Right renal cortex interstitium (tissue), 3 donors: ENCODE results near the gene RENBP. TPM values are rescaled to one million over a fixed set of nuclear protein-coding genes. Genes with fewer than 3 reads are reported as not detected.

Experiments
- DNase-seq, 3 donors: peaks; one replicate each; pipeline ENCODE4 v3.0.0-alpha.2; 2013; ENCODE audit warnings: low read depth in 3 of 3, low spot score in 2 of 3
- polyA plus RNA-seq, 3 donors: library from polyadenylated mRNA; unstranded; fragments of 120-200 nt; gene quantifications; one replicate each; pipeline ENCODE4 v1.2.1, GENCODE V29; 2013; ENCODE audit not compliant: insufficient read length in 3 of 3

Gene RENBP
- polyA plus RNA-seq, 3 donors = 13.9 to 17.9 (median 17.2) TPM

DNA sequence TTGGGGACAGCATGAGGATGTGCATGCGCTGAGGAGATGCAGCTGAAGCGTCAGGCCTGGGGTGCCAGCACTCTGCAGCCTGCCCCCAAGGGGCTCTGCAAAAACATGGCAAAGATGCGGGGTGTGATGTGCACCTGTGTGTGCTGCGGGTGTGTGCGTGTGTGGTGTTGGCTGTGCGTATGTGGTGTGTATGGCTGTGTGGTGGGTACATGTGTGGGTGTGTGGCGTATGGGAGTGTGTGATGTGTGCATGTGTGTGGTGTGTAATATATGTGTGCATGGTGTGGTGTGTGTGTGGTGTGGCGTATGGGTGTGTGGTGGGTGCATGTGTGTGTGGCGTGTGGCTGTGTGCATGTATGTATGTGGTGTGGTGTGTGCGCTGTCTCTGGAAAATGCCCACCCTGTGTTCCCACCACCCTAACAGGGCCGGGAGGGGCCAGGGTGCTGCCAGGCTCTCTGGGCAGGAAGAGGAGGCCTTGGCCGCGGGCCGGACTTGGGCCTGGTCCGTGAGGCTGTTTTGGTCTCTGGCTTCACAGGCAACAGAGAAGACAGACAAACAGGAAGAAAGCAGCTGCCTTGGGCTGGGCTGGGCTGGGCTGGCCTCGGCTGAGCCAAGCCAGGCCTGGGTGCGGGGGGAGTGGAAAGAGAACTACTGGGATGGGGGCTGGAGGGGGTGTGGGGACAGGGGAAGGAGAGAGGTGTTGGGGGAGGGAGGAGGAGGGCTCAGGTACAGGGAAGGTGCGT is 41.0 kb downstream of the RENBP start:
- no peak for DNase-seq

DNA sequence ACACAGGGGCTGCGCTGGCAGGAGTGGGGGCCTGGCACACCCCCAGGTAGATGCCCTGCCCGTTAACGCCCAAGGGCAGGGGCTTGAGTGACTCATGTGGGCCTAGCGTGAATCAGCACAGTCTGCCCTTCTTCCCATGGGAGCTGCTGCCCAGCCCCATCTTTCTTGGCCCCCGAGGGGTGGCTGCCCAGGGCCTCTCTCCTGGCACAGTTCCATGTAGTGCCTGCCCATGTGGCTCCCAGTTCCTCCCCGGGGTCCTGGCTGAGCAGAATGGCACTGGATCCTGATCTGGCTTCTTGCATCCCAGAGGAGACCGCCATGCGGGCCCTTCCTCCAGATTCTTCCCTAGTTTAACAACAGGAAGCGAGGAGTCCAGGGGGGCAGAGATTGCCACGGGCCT is 42.1 kb downstream of the RENBP start:
- DNase-seq = no peak

DNA sequence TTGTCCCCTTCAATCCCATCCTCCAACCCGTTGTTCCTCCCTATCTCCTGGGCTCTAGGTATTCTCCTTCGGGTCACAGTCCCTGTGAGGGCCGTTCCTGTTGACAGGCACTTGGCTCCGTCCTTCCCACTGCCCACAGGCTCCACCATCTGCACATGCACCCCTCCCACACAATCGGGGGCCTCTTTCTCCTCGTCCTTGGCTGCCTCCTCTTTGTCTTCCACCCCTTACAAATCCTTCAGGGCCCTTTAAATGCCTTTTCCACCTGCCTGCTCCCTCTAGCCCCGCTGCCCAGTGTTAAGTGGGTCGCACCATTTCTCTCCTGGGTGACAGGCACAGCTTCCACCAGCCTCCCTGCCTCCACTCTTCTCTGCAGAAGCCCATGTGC is 42.7 kb downstream of the RENBP start:
- DNase-seq = no peak

DNA sequence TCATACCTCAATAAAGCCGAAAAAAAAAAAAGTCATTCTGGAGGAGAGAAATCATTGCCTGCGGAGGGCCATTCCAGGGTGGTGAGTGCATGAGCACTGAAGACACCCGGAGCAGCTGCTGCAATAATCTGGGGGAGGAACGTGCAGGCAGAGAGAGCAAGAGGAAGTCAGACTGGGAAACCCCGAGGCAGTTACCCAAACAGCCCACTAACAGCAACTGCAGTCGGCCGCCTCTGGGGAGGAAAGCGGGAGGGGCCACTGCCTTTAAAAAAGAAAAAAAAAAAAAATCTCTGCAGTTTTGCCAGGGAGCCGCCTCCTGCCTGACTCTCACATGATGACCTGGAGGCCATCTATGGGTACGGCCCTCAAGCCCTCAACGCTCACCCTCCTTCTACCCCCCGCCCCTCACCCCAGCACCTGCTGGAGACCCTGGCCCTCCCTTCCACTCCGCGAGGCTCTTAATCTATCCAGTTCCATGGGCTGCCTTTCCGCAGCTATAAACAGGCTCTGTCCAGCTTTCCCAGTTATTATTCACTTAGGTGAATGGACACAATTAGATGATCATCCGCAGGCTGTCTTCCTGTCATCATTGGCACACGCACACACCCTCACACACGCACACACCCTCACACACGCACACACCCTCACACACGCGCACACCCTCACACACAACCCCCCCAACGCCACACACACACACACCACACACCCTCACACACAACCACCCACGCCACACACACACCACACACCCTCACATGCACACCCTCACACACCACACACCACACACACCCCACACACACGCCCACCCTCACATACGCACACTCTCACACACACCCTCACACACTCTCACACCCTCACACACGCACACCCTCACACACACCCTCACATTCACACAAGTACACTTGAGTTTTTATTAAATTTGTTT is 43.4 kb downstream of the RENBP start:
- no peak for DNase-seq

DNA sequence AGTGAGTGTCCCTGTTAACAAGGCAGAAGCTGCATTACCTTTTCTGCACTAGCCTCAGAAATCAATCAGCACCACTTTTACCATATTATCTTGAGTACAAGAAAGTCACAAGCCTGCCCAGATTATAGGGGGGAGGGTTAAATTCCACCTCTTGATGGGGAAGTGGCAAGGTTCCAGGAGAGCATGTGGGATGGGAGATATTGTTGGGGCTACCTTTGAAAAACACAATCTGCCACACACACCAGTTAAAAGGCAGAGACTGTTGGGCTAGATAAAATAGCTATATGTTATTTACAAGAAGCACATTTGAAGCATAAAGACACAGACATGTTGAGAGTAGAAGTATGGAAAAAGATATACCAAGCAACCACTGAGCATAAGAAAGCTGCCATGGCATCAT is 46.5 kb downstream of the RENBP start:
- no peak for DNase-seq

DNA sequence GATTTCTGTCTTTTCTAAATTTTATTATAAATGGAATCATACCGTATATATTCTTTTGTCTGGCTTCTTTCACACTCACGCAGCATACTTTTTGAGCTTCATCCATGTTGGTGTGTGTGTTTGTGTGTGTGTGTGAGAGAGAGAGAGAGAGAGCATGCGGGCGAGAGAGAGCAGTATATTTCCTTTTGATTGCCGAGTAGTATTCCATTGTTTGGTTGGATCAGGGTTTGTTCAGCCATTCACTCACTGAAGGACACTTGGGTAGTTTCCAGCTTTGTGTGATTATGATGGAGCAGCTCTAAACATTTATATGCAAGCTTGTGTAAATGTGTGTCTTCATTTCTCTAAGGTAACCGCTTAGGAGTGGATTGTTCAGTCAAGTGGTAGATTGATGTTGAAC is 55.3 kb downstream of the RENBP start:
- DNase-seq = no peak

DNA sequence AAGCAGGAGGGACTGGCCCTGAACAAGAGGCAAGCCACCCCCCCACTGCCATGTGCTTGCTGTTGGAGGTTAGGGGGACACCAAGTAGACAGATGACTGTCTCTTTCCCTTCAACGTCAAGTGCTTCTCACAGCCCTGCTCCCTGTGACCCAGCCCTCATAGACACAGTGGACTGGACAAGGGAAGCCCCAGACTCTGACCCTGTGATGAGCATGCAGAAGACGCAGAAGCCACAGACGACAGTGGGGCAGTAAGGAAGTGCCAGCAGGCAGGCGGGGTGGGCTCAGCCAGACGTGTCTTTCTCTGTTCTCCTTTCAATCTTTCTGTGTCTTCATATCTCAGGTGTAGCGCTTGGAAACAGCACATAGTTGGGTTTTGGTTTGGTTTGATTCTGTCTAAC is 56.1 kb downstream of the RENBP start:
- no peak for DNase-seq

DNA sequence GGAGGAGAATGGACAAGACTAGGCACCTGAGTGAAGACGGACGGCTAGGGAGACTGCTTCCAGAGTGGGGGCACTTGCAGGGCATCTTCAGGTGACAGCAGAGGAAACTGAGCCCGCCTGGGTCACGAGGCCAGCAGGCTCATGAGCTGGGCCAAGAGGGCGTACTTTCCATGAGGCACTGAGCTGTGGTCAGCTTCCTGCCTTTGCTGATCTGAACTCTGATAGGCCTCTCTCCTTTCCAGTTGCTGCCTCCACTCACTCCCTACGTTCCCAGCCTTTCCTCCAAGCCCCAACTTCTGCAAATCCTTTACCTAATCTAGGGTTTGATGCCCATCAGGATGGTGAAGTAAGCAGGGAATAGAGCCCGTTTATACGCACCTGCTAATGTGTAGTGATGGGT is 57.1 kb downstream of the RENBP start:
- DNase-seq = no peak

DNA sequence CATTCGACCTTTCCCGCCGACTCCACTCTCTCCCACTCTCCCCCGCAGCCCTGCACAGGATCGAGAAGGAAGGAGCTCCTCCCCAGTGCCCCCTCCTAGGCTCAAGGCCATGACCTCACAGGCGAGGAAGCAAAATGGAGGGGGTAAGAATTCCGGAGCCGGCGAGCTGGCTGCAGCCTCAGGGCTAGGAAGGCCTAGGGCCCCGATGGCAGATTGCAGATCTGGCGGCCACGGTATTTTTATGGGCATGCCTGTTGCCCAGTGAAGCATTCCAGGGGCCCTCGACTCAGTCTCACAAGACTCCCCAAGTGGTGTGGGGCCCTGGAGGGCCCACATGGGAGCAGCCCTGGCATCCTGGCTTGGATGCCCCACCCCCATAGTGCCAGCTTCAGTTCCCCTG is 57.5 kb downstream of the RENBP start:
- DNase-seq = no peak

DNA sequence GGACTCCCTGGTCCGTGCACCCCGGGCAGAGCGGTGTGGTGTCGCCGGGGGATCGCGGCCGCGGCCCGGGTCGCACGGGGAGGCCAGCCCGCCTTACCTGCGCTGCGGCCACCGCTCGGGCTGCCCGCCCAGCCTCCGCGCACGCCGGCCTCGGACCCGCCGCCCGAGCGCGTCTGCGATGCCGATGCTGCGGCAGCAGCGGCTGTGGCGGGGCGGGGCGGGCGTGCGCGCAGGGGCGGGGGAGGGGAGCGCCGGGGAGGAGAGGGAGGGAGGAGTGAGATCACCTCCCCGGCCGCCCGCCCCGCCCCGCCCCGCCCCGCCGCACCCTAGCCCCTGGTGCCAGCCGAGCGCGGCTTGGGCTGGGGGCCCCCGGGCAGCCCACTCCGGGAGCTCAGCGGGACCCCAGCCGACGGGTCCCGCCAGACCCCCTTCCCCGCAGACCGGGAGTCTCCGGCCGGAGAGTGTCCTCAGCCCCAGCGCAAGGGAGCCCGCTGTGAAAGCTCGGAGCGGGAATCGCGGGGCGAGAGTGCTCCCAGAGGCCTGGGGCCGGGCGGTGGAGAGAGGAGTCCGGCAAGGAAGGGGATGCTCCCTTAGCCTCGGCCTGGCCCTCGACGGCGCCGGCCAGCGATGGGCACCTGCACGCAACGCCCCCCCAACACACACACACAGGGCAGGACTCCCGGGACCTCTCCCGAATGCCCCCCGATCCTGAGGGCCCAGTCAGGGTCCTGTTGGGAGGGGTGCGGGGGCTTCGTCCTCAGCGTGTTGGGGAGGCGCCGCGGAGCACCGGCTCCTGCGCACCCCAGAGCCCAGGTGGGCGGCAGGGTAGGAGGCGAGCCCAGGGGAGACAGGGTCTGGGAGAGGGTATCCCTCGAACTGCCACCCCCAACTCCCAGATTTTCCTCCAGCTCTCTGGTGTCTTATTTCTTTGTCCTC is 58.2 kb downstream of the RENBP start, which contains the start of gene L1CAM:
TSS of gene L1CAM (minus strand) at position 206 of the 936 bp plus-strand sequence. CDS start 10,337 bp downstream, outside the sequence.
- DNase-seq = no peak

Other genes starting within 250 kb of the RENBP start
- 100 to 1,000 TPM; 191 to 206 (median 202) TPM for gene BCAP31, start 220.3 kb downstream of the RENBP start, polyA plus RNA-seq
- gene ABCD1, start 219.8 kb downstream of the RENBP start, polyA plus RNA-seq = 1 to 10 TPM; 7.2 to 7.7 (median 7.4) TPM
- gene PLXNB3, start 180.4 kb downstream of the RENBP start, polyA plus RNA-seq = 1 to 10 TPM in 2 of 3 donors, under 1 TPM in 1; 0.96 to 1.7 (median 1.6) TPM
- under 1 TPM; 0.55 to 0.78 (median 0.72) TPM for gene SRPK3, start 163.6 kb downstream of the RENBP start, polyA plus RNA-seq
- gene IDH3G, start 150.3 kb downstream of the RENBP start, polyA plus RNA-seq = 10 to 100 TPM; 71.7 to 83.7 (median 77.2) TPM
- gene SSR4, start 150.0 kb downstream of the RENBP start, polyA plus RNA-seq = 100 to 1,000 TPM; 135 to 164 (median 160) TPM
- 1 to 10 TPM; 6.8 to 7.1 (median 6.9) TPM for gene PDZD4, start 114.1 kb downstream of the RENBP start, polyA plus RNA-seq
- gene L1CAM, start 58.5 kb downstream of the RENBP start, polyA plus RNA-seq = 10 to 100 TPM; 39.8 to 50.8 (median 47.8) TPM
- 1 to 10 TPM; 1.4 to 2.4 (median 1.7) TPM for gene AVPR2, start 40.0 kb downstream of the RENBP start, polyA plus RNA-seq
- gene ARHGAP4, start 18.4 kb downstream of the RENBP start, polyA plus RNA-seq = 10 to 100 TPM; 23.5 to 25.8 (median 23.5) TPM
- gene NAA10, start 9.6 kb downstream of the RENBP start, polyA plus RNA-seq = 10 to 100 TPM; 54.7 to 62.2 (median 61.4) TPM
- gene HCFC1, start 27.2 kb upstream of the RENBP start, polyA plus RNA-seq = 10 to 100 TPM; 31.7 to 37.5 (median 36.7) TPM
- gene TMEM187, start 28.1 kb upstream of the RENBP start, polyA plus RNA-seq = 1 to 10 TPM; 5.8 to 6.1 (median 6.0) TPM
- 10 to 100 TPM; 47.8 to 55.8 (median 53.0) TPM for gene IRAK1, start 75.3 kb upstream of the RENBP start, polyA plus RNA-seq
- 10 to 100 TPM; 23.6 to 27.9 (median 27.4) TPM for gene MECP2, start 153.1 kb upstream of the RENBP start, polyA plus RNA-seq
- not detected for gene OPN1LW, start 199.6 kb upstream of the RENBP start, polyA plus RNA-seq
- not detected for gene OPN1MW, start 238.0 kb upstream of the RENBP start, polyA plus RNA-seq